ENCODE data around the gene MPI.
"Not testable (repeated sequence)": the region's sequence is repeated elsewhere in the genome, so short reads cannot be mapped to it uniquely, and the experiment has no call there.

Gene MPI

DNA sequence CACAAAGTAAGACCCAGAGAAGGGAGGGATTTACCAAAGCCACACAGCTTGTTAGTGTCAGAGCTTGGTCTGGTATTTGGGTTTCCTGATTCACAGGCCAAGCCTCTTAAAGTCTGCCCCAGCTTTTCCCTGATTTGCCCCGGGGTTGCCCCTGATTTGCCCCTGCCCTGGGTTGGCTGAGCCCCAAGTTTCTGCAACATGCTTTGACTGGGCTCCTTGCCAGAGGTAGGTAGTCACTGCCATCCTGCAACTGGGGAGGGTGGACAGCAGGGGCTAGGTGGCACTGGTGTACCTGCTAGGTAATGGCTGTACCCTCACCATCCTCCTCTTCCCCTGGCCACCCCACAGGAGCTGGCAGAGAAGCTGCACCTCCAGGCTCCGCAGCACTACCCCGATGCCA, 2.5 kb downstream of the MPI start:
- DNase-seq: no peak

DNA sequence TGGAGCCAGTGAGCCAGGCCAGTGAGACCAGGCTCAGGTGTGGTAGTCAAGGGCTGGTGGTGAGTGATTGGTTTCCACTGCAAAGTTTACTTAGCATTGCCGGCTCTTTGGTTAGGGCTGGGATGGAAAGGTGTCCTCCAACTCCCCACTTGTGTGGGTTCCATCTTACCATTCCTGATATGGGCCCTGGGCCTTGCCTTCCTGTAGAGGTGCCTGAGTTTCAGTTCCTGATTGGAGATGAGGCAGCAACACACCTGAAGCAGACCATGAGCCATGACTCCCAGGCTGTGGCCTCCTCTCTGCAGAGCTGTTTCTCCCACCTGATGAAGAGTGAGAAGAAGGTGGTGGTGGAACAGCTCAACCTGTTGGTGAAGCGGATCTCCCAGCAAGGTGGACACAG, 3.1 kb downstream of the MPI start:
- DNase-seq: no peak

DNA sequence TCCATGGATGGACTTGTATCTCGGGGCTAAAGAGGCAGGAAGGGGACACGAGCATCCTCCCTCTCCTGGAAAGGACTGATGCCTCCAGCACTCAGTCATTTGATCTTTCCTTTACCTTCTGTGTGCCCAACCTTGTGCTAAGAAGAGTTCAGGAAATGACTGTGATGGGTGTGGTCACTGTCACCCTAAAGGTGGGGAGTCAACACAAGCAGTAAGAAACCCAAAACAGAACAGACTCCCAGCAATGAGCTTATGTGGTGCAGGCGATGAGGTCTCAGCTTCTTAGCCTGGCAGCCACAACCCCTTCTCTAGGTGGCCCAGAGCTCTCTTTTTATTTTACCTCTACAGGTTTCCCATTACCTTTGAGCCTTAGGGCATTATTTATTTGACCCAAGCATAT, 3.8 kb downstream of the MPI start:
- DNase-seq: no peak

DNA sequence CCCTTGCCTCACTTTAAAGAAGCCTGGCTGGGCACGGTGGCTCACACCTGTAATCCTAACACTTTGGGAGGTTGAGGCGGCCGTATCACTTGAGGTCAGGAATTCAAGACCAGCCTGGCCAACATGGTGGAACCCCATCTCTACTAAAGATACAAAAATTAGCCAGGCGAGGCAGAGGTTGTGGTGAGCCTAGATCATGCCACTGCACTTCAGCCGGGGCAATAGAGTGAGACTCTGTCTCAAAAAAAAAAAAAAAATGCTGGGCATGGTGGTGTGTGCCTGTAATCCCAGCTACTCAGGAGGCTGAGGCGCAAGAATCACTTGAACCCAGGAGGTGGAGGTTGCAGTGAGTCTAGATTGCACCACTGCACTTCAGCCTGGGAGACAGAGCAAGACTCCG, 4.5 kb downstream of the MPI start:
- DNase-seq: not testable (repeated sequence)

DNA sequence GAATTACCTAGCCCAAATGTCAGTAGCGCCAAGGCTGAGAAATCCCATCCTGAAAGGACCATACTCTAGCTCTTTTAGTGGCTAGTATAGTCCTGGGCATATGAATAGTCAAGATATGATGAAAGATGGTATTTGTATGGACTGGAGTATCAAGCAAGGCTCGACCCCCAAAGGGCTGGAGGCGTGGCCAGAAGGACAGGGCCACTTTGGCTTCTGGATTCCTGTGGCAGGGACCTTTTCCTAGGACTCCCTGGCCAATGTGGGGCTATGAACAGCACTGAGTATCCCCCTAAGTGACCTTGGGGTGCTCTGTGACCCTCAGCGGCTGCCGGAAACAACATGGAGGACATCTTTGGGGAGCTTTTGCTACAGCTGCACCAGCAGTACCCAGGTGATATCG, 6.0 kb downstream of the MPI start:
- DNase-seq: no peak

DNA sequence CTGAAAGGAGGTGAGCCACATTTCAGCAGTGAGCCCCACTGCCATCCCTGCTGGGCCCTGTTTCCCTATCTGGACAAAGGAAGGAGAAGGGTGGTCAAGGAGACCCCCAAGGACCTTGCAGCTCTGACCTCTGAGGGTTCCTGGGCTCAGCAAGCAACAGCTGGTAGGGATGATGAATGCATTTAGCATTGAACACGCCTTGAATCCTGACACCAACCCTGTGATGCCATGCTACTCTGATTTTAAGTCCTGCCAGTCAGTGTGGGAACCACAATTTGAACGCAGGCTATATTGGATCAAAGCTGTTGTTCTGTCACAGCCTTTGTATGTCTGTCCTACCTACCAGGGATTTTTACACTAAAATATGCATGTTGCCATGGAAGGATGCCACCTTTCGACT, 6.5 kb downstream of the MPI start:
- no peak for DNase-seq

DNA sequence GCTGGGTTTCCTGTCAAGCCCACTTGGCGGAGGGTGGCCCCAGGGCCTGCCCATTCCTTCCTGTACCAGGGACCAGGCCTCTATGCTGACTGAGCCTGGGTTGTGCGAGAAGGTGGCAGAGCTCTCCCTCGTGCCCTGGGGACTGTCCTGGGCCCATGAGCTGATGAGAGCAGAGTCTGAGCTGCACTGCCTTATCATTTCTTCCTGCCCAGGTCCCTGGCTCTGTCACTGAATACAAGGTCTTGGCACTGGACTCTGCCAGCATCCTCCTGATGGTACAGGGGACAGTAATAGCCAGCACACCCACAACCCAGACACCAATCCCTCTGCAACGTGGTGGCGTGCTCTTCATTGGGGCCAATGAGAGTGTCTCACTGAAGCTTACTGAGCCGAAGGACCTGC, 7.5 kb downstream of the MPI start:
- no peak for DNase-seq

DNA sequence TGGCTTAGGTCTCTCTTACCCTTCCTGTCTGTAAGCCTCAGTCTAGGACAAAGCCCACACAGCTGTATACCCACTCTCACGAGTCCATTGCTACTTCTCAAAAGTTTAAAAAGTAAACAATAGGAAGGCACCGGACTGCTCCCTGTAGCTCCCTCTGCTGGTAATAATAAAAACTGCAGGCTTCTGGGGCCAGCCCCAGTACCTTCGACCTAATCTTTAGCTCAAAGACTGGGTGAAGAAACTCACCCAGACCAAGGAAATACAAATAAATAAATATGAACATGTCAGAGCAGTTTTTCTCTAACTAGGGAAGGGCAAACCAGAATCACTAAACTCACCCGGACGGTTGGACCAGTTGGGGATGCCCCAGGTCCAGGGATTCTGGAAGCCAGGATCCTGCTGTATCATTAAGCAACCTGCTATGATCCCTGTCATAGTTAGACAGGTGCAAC, 11.8 kb downstream of the MPI start:
- peak; percentile 42 for DNase-seq

DNA sequence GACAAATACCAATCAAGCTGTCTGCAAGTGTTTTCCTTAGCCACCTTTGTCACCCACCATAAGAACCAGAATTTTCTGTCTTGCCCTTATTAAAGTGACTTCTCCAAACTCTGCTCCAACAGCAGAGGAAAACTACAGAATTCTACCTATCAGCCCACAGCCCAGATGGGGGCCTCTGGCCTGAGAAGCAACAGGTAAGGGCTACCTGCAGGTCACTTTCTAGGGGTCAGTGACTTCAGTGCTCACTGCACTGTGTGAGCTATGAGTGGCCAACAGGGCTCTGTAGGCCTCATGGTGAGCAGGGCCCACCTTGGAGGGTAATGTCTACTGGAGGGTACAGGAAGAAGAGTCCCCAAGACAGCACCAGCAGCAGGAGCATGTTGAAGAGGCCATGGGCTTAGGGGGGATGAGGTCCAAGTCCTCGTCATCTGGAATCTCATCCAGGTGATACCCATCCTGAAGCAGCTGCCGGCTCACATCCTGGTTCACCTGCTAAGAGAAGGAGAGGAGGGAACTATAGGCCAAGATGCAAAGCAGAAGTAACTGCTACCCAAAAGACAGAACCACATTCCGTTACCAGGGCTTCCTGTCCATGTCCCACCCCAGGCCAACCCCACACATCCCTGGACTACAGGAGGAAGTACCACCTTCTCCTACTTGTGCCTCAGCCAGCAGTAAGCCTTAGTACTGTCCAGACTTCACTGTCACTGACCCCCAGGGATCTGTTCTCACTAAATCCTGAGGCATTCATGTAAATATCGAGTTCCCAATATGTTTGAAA, 12.6 kb downstream of the MPI start:
- DNase-seq: no peak

DNA sequence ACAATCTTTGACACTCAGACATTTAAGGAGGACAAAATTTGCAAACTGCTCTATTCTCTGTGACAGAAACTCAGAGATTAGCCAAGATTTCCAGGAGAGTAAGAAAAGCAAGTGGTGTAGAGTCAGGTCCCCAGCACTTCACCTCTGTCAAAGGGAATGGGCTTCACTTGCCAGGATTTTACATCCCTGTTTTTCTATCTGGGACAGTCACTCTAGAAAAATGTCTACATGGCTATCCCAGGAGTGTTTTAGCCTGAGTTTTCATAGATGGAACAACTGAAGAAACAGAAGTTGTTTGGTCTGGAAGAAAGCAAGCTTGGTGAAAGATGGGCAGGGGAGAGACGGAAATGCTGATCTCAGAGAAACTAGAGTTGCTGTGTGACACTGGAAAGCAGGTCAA, 13.8 kb downstream of the MPI start:
- DNase-seq: no peak

DNA sequence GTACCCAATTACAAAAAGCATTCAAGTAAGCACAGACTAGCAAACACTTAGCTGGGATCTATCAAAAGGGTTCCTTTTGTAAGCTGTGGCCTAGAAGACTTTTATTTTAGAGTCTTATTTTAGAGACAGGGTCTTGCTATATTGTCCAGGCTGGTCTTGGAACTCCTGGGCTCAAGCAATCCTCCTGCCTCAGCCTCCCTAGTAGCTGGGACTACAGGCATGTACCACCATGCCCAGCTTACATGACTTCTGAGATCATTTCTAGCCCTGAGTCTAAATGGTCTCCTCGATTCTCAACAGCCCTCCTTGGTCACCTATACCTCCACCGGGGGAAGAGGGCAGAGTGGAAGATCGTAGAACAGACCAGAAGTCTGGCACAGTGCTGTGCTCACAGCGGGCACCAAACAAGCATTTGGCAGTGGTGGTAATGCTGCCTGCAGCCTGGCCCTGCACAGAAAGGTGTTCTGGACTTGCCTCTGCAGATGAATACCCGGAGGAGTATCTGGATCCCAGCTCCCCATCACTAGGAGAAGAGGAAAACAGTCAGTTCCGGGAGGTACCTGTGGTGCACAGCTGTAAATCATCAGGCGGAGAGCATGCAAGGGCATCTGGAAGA, 14.5 kb downstream of the MPI start:
- no peak for DNase-seq

DNA sequence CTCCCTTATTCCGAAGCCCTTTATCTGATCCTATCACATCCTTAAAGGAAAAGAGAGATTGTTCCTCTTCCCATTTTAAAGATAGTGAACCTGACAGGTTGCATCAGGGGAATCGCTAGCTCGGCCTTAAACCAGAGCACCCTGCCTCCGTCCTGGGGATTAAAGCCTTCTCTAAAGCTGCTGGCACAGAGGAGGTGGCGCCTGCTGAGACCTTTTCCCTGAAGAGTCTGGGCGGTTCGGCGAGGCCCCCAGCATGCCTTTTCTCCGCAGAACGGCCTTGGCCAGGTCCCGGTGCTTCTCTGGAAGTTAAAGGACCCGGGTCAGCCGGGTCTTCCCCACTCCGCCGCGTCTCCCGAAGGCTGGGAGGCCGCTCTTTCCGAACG, 16.2 kb downstream of the MPI start:
- peak; percentile 14 for DNase-seq

DNA sequence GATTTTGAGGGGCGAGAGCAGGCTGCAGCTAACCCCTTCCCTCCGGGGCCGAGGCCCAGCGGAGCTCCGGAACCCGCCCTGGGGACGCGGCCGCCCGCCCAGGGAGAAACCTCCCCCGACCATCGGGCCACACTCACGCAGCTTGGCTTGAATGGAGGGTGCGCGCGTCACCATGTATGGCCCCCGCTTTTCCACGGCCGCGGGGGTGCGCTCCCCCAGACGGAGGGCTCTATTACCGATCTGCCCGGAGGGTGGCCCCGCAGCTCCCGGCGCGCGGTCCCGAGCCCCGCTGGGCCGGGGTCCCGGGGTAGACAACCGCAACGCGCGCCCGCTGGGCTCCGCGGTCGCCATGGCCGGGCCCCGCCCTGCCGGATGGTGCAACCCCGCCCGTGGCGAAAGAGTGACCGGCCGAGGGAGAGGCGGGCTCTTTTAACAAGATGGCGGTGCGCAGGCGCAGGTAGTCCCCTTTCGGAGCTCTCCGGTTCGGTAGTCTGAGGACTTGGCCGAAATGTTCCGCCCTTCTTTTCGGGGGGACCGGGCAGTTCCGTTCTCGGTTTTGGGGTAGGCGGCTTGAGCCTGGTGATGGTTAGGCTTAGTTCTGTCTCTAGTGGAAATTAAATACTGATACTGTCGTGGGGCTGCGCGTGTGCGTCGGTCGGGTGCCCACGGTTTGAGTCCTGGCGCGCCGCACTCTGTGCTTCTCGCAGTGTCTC, 16.8 kb downstream of the MPI start, which contains the start of gene FAM219B:
TSS of gene FAM219B (minus strand) at position 402 of the 713 bp plus-strand sequence. CDS start at position 351, 51 bp downstream.
- DNase-seq: peak; percentile 83

DNA sequence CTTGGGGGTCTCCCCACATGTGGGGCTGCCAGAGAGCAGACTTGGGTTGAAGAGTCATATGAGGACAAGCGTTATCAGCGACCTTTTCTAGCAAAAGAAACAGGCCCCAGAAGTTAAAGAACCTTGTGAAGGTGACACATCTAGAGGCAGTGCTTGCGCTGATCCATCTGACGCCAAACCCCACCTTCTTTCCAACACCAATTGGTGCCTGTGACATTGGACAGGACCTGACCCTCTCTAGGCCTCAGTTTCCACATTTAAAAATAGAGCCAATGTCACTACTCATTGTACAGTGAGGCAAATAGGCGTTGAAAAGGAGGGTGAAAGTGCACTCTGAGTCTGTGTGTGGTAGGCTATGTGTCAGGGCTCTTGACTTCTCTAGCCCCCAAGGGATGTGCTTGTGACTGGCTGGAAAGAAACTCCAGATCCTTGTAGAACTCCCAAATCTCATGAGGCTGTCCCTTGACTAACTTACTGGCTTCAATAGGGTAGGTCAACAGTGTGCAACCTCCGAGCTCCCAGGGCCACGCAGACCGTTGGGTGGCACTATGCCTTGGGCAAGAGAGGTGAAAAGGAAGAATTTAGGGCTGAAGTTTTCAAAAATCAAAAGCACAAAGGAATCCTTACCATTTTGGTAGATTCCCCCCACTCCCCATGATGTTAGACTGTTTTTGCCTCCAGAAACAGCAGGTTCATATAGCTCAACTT, 17.5 kb downstream of the MPI start:
- DNase-seq: no peak

DNA sequence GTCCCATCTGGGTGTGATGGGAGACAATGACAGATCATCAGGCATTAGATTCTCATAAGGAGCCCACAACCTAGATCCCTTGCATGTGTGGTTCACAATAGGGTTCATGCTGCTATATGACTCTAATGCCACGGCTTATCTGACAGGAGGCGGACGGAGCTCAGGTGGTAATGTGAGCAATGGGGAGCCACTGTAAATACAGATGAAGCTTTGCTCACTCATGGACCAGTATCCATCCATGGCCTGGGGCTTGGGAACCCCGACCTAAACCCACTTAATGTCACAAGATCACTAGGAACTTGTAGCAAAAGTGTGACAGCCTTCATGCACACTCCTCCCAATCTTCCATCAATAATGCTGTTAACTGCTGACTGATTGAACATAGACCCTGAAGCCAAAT, 18.8 kb downstream of the MPI start:
- no peak for DNase-seq

DNA sequence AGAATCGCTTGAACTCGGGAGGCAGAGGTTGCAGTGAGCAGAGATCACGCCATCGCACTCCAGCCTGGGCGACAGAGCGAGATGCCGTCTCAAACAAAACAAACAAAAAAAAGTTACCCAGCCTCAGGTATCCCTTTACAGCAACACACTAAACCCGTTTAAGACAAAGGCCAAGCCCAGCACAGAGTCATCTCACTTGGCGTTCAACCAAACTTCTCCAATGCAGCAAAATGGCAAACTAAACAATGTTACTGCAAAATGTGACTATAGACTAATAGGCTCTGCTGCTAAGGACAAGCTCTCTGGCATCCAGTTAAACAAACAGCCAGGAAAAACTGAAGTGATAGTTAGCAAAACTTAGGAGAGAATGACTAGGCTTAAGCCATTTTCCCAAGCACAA, 23.2 kb downstream of the MPI start:
- DNase-seq: no peak

DNA sequence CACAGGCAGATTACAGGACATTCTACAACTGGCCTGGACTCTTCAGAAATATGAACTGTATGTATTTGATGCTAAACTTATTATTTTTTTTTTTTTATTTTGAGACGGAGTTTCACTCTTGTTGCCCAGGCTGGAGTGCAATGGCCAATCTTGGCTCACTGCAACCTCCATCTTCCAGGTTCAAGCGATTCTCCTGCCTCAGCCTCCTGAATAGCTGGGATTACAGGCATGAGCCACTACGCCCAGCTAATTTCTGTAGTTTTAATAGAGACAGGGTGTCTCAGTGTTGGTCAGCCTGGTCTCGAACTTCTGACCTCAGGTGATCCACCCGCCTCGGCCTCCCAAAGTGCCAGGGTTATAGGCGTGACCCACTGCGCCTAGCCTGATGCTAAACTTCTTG, 24.0 kb downstream of the MPI start:
- not testable (repeated sequence) for DNase-seq

DNA sequence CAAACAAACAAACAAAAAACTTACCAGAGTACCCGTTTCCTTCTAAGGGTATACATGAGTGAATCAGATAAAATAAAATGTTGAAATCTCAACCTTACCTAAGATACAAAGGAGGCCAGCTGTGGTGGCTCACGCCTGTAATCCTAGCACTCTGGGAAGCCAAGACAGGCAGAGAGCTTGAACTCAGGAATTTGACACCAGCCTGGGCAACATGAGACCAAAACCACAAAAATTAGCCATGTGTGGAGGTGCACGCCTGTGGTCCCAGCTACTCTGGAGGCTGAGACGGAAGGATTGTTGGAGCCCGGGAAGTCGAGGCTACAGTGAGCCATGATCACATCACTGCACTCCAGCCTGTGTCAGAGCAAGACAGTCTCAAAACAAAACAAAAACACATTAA, 27.8 kb downstream of the MPI start:
- DNase-seq: peak; percentile 14

DNA sequence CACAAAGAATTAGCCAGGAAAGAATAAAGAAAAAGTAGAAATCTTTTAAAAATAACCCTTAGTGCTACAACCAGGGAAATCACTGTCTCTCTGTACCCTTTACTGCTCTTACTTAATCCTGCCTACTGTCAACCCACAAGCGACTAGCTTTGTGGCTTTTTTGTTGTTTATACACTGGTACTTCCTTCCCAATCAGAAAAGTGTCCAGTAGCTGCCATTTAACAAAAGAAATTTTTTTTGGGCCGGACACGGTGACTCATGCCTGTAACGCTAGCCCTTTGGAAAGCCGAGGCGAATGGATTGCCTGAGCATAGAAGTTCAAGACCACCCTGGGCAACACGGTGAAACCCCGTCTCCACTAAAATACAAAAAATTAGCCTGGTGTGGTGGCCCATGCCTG, 30.6 kb downstream of the MPI start:
- DNase-seq: no peak

DNA sequence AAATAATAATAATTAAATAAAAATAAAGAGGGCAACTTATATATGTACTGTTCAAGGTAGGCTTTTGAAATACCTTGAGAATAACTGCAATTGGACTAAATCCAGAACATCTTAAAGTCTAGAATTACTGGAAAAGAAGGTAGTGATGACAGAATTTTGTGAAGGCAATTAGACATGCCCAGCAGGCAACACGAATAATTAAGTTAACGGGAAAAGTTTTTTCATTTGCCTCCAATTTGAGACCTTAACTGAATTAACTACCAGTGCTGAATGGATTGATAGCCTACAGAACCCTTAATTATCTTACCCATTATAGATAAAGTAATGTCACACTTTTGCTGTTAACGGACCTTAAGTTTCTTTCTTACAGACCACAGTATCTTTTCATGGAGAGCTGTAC, 34.7 kb downstream of the MPI start:
- DNase-seq: no peak

DNA sequence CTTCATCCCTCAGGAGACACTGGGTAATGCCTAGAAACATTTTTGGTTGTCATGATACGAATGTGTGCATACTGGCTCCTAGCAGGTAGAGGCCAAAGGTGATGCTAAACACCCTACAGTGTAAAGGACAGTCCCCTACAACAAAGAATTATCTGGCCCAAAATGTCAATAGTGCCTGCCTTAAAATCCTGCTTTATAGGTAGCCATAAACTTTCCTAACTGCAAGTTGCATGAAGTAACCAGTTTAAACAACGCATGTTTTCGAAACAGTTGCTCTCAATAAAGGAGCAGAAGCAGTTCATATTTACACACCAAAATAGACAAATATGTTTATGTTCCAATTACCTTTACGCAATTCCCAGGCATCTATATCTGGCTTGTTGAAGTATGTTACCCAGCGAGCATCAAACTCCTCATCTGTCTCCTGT, 38.9 kb downstream of the MPI start:
- DNase-seq: no peak

DNA sequence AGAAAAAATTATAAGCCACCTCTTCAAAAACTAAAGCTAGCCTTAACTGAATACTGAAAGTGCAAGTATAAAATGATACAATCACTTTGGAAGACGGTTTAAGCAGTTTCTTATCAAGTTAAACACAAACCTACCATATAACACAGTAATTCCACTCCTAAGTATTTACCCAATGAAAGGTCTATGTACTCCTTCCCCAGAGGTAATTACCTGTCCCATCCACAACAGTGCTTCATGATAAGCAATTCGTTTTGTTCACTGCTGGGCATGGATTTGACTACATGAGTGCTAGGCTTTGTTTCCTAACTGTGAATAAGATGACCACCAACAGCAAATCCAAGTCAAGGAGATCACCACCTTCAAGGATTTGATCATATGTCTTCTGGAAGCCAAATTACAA, 43.7 kb downstream of the MPI start:
- no peak for DNase-seq

DNA sequence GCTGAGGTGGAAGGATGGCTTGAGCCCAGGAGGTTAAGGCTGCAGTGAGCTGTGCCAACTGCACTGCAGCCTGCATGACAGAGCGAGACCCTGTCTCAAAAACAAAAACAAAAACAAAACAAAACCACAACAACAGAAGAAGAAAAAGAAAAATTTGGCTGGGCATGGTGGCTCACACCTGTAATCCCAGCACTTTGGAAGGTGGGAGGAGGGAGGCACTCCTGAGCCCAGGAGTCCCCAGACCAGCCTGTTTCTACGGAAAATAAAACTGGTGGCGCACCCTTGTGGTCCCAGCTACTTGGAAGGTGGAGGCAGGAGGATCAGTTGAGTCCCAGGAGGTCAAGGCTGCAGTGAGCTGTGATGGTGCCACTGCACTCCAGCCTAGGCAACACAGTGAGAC, 45.4 kb downstream of the MPI start:
- DNase-seq: not testable (repeated sequence)

All from fibroblast of skin of abdomen (primary cell).